HL-60 (cell line): ENCODE results near the gene DTX4.

ENCODE experiments used
- DNase-seq, 2 experiments: peaks; one replicate each; pipeline ENCODE4 v3.0.0-alpha.2; 2010 to 2020; ENCODE audit warnings: low read depth in 1 of 2, low spot score in 1 of 2
- H3K27ac ChIP-seq: fragments of 250-450 bp; sonication (Bioruptor Pico); replicated peaks from 2 replicates; pipeline ENCODE4 v1.5.1; 2020; ENCODE audit warnings: mild to moderate bottlenecking, moderate library complexity
- H3K27me3 ChIP-seq: fragments of 250-450 bp; sonication (Bioruptor Pico); 2 replicates; pipeline ENCODE4 v1.5.1; 2021; ENCODE audit warnings: mild to moderate bottlenecking, moderate library complexity; ENCODE audit not compliant: insufficient read depth, poor library complexity, severe bottlenecking
- H3K4me3 ChIP-seq: replicated peaks from 2 replicates; pipeline ENCODE4 v1.5.1; 2011; ENCODE audit warnings: mild to moderate bottlenecking, control low read depth, low read length; ENCODE audit not compliant: insufficient read depth
- CTCF ChIP-seq: IDR thresholded peaks from one replicate; pipeline ENCODE4 v1.5.1; 2011; ENCODE audit warnings: low read length, control low read depth, inconsistent platforms; ENCODE audit not compliant: insufficient read depth
- GABPA ChIP-seq: IDR thresholded peaks from 2 replicates; pipeline ENCODE4 v1.6.1; 2012; ENCODE audit warnings: low read depth
- POLR2AphosphoS5 ChIP-seq: IDR thresholded peaks from 2 replicates; pipeline ENCODE4 v1.6.1; 2012; ENCODE audit warnings: low read depth
- REST ChIP-seq: IDR thresholded peaks from 2 replicates; pipeline ENCODE4 v1.6.1; 2012; ENCODE audit warnings: low read depth; ENCODE audit not compliant: insufficient replicate concordance
- SPI1 ChIP-seq: IDR thresholded peaks from 2 replicates; pipeline ENCODE4 v1.6.1; 2012; ENCODE audit warnings: low read depth, mild to moderate bottlenecking, borderline replicate concordance

Gene DTX4

GRCh38 chr11:59189986-59190385 is 18.1 kb downstream of the DTX4 start:
- no peak for DNase-seq
- TF ChIP-seq GABPA (no peak), SPI1 (peak; percentile 46; the same call in 1 of the 2 replicates), REST (no peak), CTCF (no peak), POLR2AphosphoS5 (no peak)
- H3K4me3 ChIP-seq: no peak overlapping the region
- no peak overlapping the region for H3K27ac ChIP-seq
- no peaks in the 10 kb centered on the region for H3K27me3 ChIP-seq

GRCh38 chr11:59191095-59191494 is 19.2 kb downstream of the DTX4 start:
- H3K27me3 ChIP-seq: no peaks in the 10 kb centered on the region
- TF ChIP-seq SPI1 (no peak), CTCF (no peak)

GRCh38 chr11:59191890-59192289 is 20.0 kb downstream of the DTX4 start:
- no peak overlapping the region for H3K27ac ChIP-seq
- H3K4me3 ChIP-seq: no peak overlapping the region
- H3K27me3 ChIP-seq: no peaks in the 10 kb centered on the region
- DNase-seq: no peak
- TF ChIP-seq SPI1 (no peak), GABPA (no peak), POLR2AphosphoS5 (no peak), CTCF (no peak), REST (no peak)

More at GRCh38 chr11:59191095-59191494, 19.2 kb downstream of the DTX4 start:
- DNase-seq: no peak
- no peak overlapping the region for H3K27ac ChIP-seq
- H3K4me3 ChIP-seq: no peak overlapping the region

- no peak for DNase-seq
- Histone ChIP-seq H3K27me3 (no peaks in the 10 kb centered on the region), H3K4me3 (no peak overlapping the region), H3K27ac (no peak overlapping the region)
- TF ChIP-seq SPI1 (no peak), GABPA (no peak), CTCF (no peak), POLR2AphosphoS5 (no peak), REST (no peak)
Measured at GRCh38 chr11:59192446-59193020, 20.6 kb downstream of the DTX4 start.
